Measurements from ENCODE around the gene PMIS2. TPM values are rescaled to one million over a fixed set of nuclear protein-coding genes. Genes with fewer than 3 reads are reported as not detected.

Gene PMIS2
- total RNA-seq, 1 experiment from 2014 or later: not detected

GRCh38 chr19:35557539-35558399 is 28.2 kb upstream of the PMIS2 start:
- no peak overlapping the region for H3K27ac ChIP-seq (ENCODE audit: low read depth, low read length)
- intact Hi-C loops (cut with micrococcal nuclease): no loop called here
- POLR2A ChIA-PET: no interaction called here

GRCh38 chr19:35558400-35559280 is 27.3 kb upstream of the PMIS2 start:
- BruUV-seq (replicated peaks): no TSS peak
- H3K36me3 ChIP-seq (ENCODE audit: control insufficient read depth in 1 of 2, insufficient read depth in 2 of 2, low read length in 2 of 2): no peaks in the 10 kb centered on the region
- no peak overlapping the region for H3K27ac ChIP-seq (ENCODE audit: low read depth, low read length)
- DNase-seq (ENCODE audit: low read depth, low spot score) (no peak), ATAC-seq (no peak)
- no peak overlapping the region for H2AFZ ChIP-seq (ENCODE audit: low read depth, low read length, poor library complexity, severe bottlenecking)
- RAD21 ChIA-PET (ENCODE audit: low non-redundant PET in 1 of 2, low total read pairs in 2 of 2, uncharacterized antibody in 2 of 2, unreplicated experiment in 2 of 2): interaction anchor here in 1 of 2 experiments (0.5 kb wide), 1 partner anchor 187 kb away, joined by 4 read pairs; the partner anchor contains the start of genes PSENEN and U2AF1L4
- peak overlapping the region; percentile 84 for H3K4me2 ChIP-seq (ENCODE audit: low read length)
- H3K9me3 ChIP-seq (ENCODE audit: control insufficient read depth in 1 of 2, insufficient read depth in 1 of 2, low read depth in 1 of 2, low read length in 2 of 2): no peaks in the 10 kb centered on the region
- no peaks in the 10 kb centered on the region for H3K79me2 ChIP-seq (ENCODE audit: insufficient read depth, low read length)
- no peaks in the 10 kb centered on the region for H3K9me2 ChIP-seq (ENCODE audit: insufficient read depth)
- H3K27me3 ChIP-seq (ENCODE audit: insufficient read depth, low read length): no peaks in the 10 kb centered on the region
- H3K4me1 ChIP-seq (ENCODE audit: control insufficient read depth in 1 of 2, insufficient read depth in 2 of 2, low read length in 2 of 2): peaks cover 0 to 12% of the 10 kb centered on the region in 2 experiments; a peak in 2 of 4 replicates
- intact Hi-C loops (cut with micrococcal nuclease): no loop called here
- CTCF ChIA-PET: interaction anchor here (1.0 to 1.7 kb wide), 2 partner anchors 10 to 34 kb away, joined by 3 to 8 read pairs; no protein-coding TSS in a partner anchor
- POLR2A ChIA-PET: no interaction called here
- H4K20me1 ChIP-seq (ENCODE audit: insufficient read depth): no peaks in the 10 kb centered on the region
- H3K9ac ChIP-seq (ENCODE audit: low read length): no peak overlapping the region
- peak overlapping the region in 1 of 2 experiments; percentile 53; a peak in 2 of 4 replicates for H3K4me3 ChIP-seq (replicated peaks in 1 of 2; ENCODE audit: low read depth in 1 of 2, low read length in 2 of 2)
- TF ChIP-seq CEBPB (IDR thresholded peaks at IDR 0.05; ENCODE audit: low read depth) (no peak), RAD21 (IDR thresholded peaks at IDR 0.05; ENCODE audit: low read depth) (no peak), CBX3 (IDR thresholded peaks at IDR 0.05; ENCODE audit: low read depth) (no peak), ATF3 (IDR thresholded peaks at IDR 0.05) (no peak), MAX (IDR thresholded peaks at IDR 0.05) (no peak), EZH2 (IDR thresholded peaks at IDR 0.05) (no peak), YY1 (IDR thresholded peaks at IDR 0.05; ENCODE audit: extremely low read depth, insufficient replicate concordance, low read depth, low read length) (no peak), ELF1 (IDR thresholded peaks at IDR 0.05; ENCODE audit: borderline replicate concordance, low read depth) (no peak), CTCF (IDR thresholded peaks at IDR 0.05 in 2 of 3, conservative IDR thresholded peaks at IDR 0.05 in 1 of 3; ENCODE audit: borderline replicate concordance in 1 of 3, insufficient read depth in 1 of 3, low read depth in 2 of 3, low read length in 2 of 3) (no peak)

More at GRCh38 chr19:35557539-35558399, 28.2 kb upstream of the PMIS2 start:
- H4K20me1 ChIP-seq (ENCODE audit: insufficient read depth): no peaks in the 10 kb centered on the region
- no peaks in the 10 kb centered on the region for H3K9me3 ChIP-seq (ENCODE audit: control insufficient read depth in 1 of 2, insufficient read depth in 1 of 2, low read depth in 1 of 2, low read length in 2 of 2)
- peak overlapping the region; percentile 84 for H3K4me2 ChIP-seq (ENCODE audit: low read length)
- peak overlapping the region; percentile 40 to 53 for H3K4me3 ChIP-seq (replicated peaks in 1 of 2; ENCODE audit: low read depth in 1 of 2, low read length in 2 of 2)
- peaks cover 0 to 12% of the 10 kb centered on the region in 2 experiments; a peak in 2 of 4 replicates for H3K4me1 ChIP-seq (ENCODE audit: control insufficient read depth in 1 of 2, insufficient read depth in 2 of 2, low read length in 2 of 2)
- peak overlapping the region; percentile 45 for H2AFZ ChIP-seq (ENCODE audit: low read depth, low read length, poor library complexity, severe bottlenecking)
- H3K9ac ChIP-seq (ENCODE audit: low read length): 0 out of 2 replicates have a peak overlapping the region, but pooled peaks have one; percentile 14
- DNase-seq (ENCODE audit: low read depth, low spot score): peak; percentile 51
- BruUV-seq (replicated peaks): no TSS peak
- RAD21 ChIA-PET (ENCODE audit: low non-redundant PET in 1 of 2, low total read pairs in 2 of 2, uncharacterized antibody in 2 of 2, unreplicated experiment in 2 of 2): interaction anchor here in 1 of 2 experiments (0.5 to 0.8 kb wide), 3 partner anchors 23 to 188 kb away, joined by 3 to 4 read pairs (median 3); partner anchors contain the start of genes COX6B1, PSENEN and U2AF1L4
- no peak for TF ChIP-seq EGR1 (IDR thresholded peaks at IDR 0.05; ENCODE audit: low read depth)
- TF ChIP-seq EZH2phosphoT487 (IDR thresholded peaks at IDR 0.05; ENCODE audit: borderline replicate concordance): no peak
- H3K9me2 ChIP-seq (ENCODE audit: insufficient read depth): no peaks in the 10 kb centered on the region
- CTCF ChIA-PET: interaction anchor here (1.0 to 1.7 kb wide), 2 partner anchors 9 to 35 kb away, joined by 3 to 8 read pairs; no protein-coding TSS in a partner anchor
- peak; percentile 86 for ATAC-seq
- no peaks in the 10 kb centered on the region for H3K79me2 ChIP-seq (ENCODE audit: insufficient read depth, low read length)
- H3K27me3 ChIP-seq (ENCODE audit: insufficient read depth, low read length): no peaks in the 10 kb centered on the region
- H3K36me3 ChIP-seq (ENCODE audit: control insufficient read depth in 1 of 2, insufficient read depth in 2 of 2, low read length in 2 of 2): no peaks in the 10 kb centered on the region

Measured in HCT116 (cell line).